Neuron (in vitro differentiated cells): Measurements from ENCODE around the gene TNFRSF8.
"Not testable (repeated sequence)": the region's sequence is repeated elsewhere in the genome, so short reads cannot be mapped to it uniquely, and the experiment has no call there.

Source experiments
- H2AFZ ChIP-seq: one replicate; pipeline ENCODE4 v1.6.1; 2013; ENCODE audit warnings: low read depth, mild to moderate bottlenecking, inconsistent platforms, low read length, moderate library complexity
- H3K27me3 ChIP-seq: one replicate; pipeline ENCODE4 v1.6.1; 2013; ENCODE audit warnings: low read length; ENCODE audit not compliant: insufficient read depth
- H3K36me3 ChIP-seq: one replicate; pipeline ENCODE4 v1.6.1; 2013; ENCODE audit warnings: low read length; ENCODE audit not compliant: insufficient read depth
- H3K4me1 ChIP-seq: one replicate; pipeline ENCODE4 v1.6.1; 2013; ENCODE audit warnings: low read length; ENCODE audit not compliant: insufficient read depth
- H3K4me3 ChIP-seq: 2 replicates; pipeline ENCODE4 v1.5.1; 2013; ENCODE audit warnings: mild to moderate bottlenecking, low read length, moderate library complexity
- H3K9me3 ChIP-seq: one replicate; pipeline ENCODE4 v1.6.1; 2013; ENCODE audit warnings: low read length

TNFRSF8 gene

DNA sequence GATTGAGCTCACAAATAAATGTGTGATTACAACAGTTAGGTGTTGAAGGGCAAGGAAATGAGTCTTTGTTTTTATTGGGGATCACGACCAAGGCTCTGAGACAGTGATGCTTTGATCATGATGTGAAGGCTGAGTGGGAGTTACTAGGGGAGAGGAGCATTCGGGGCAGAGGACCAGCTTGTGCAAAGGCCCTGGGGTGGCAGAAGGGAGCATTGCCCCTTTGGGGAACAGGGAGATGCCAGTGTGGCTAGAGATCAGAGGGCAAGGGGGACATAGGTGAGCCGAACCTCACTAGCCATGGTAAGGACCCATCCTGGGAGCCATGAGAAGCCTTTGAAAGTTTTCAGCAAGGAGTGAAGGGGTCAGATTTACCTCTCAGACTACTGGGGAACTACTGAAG is 31.1 kb downstream of the TNFRSF8 start:
- Histone ChIP-seq H2AFZ (no peak overlapping the region), H3K9me3 (peaks cover 2% of the 10 kb centered on the region), H3K4me3 (no peak overlapping the region), H3K27me3 (no peaks in the 10 kb centered on the region), H3K4me1 (no peaks in the 10 kb centered on the region), H3K36me3 (no peaks in the 10 kb centered on the region)

- Histone ChIP-seq H3K4me1 (no peaks in the 10 kb centered on the region), H3K4me3 (no peak overlapping the region), H3K36me3 (no peaks in the 10 kb centered on the region), H3K27me3 (no peaks in the 10 kb centered on the region), H2AFZ (no peak overlapping the region), H3K9me3 (peaks cover 2% of the 10 kb centered on the region)
These were observed 32.6 kb downstream of the TNFRSF8 start for GRCh38 chr1:12095452-12096263.

- Histone ChIP-seq H3K4me1 (no peaks in the 10 kb centered on the region), H3K36me3 (no peaks in the 10 kb centered on the region), H3K27me3 (no peaks in the 10 kb centered on the region), H3K4me3 (no peak overlapping the region), H2AFZ (no peak overlapping the region), H3K9me3 (peaks cover 2% of the 10 kb centered on the region)
These were observed 33.5 kb downstream of the TNFRSF8 start for GRCh38 chr1:12096615-12097014.

GRCh38 chr1:12097321-12097720 is 34.2 kb downstream of the TNFRSF8 start:
- H3K36me3 ChIP-seq: no peaks in the 10 kb centered on the region
- no peaks in the 10 kb centered on the region for H3K9me3 ChIP-seq
- H3K4me3 ChIP-seq: no peak overlapping the region
- H2AFZ ChIP-seq: no peak overlapping the region
- no peaks in the 10 kb centered on the region for H3K4me1 ChIP-seq
- H3K27me3 ChIP-seq: no peaks in the 10 kb centered on the region

GRCh38 chr1:12098786-12099185 is 35.7 kb downstream of the TNFRSF8 start:
- Histone ChIP-seq H3K4me1 (no peaks in the 10 kb centered on the region), H3K4me3 (no peak overlapping the region), H3K9me3 (no peaks in the 10 kb centered on the region), H3K27me3 (no peaks in the 10 kb centered on the region), H2AFZ (no peak overlapping the region), H3K36me3 (no peaks in the 10 kb centered on the region)

- Histone ChIP-seq H3K36me3 (no peaks in the 10 kb centered on the region), H3K27me3 (peaks cover 3% of the 10 kb centered on the region), H3K4me1 (no peaks in the 10 kb centered on the region), H3K4me3 (no peak overlapping the region), H2AFZ (no peak overlapping the region), H3K9me3 (no peaks in the 10 kb centered on the region)
These were observed 36.5 kb downstream of the TNFRSF8 start for GRCh38 chr1:12099610-12100009.

DNA sequence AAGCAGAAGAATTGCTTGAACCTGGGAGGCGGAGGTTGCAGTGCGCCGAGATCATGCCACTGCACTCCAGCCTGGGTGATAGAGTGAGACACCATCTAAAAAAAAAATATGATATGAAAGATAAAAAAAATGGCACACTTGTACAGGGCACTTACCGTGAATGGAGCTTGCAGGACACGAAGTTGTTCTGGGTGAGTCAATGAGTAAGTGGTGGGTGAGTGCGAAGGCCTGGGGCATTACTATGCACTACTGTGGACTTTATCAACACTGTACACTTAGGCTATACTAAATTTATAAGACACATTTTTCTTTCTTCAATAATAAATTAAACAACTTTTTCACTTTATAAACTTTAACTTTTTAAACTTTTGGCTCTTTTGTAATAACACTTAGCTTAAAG is 37.0 kb downstream of the TNFRSF8 start:
- Histone ChIP-seq H2AFZ (no peak overlapping the region), H3K36me3 (no peaks in the 10 kb centered on the region), H3K4me1 (no peaks in the 10 kb centered on the region), H3K9me3 (no peaks in the 10 kb centered on the region), H3K27me3 (peaks cover 7% of the 10 kb centered on the region), H3K4me3 (no peak overlapping the region)

- not testable (repeated sequence) for H3K36me3 ChIP-seq, H3K27me3 ChIP-seq, H2AFZ ChIP-seq, H3K9me3 ChIP-seq, H3K4me3 ChIP-seq, H3K4me1 ChIP-seq
These were observed 38.0 kb downstream of the TNFRSF8 start for GRCh38 chr1:12101120-12101519.

DNA sequence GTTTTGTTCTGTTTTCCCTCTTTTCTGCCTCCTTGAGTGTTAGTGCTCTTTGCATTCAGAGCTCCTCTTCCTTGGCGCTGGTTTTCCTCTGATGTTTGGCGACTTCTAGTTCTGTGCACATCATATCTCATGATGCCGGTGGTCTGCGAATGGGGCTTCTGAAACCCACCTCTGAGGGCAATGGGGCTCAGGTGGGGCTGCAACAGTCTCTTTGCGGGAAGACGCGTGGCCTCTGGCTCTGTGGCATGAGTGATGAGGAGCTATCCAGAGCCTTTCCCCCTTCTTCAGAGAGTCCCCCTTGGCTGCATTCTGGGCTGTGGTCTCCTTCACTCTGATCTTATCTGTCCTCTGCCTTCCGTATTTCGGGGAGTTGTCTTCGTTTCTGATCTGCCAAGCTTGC is 39.0 kb downstream of the TNFRSF8 start:
- Histone ChIP-seq H3K4me1 (no peaks in the 10 kb centered on the region), H3K27me3 (peaks cover 7% of the 10 kb centered on the region), H3K9me3 (no peaks in the 10 kb centered on the region), H3K36me3 (no peaks in the 10 kb centered on the region), H3K4me3 (no peak overlapping the region), H2AFZ (no peak overlapping the region)

DNA sequence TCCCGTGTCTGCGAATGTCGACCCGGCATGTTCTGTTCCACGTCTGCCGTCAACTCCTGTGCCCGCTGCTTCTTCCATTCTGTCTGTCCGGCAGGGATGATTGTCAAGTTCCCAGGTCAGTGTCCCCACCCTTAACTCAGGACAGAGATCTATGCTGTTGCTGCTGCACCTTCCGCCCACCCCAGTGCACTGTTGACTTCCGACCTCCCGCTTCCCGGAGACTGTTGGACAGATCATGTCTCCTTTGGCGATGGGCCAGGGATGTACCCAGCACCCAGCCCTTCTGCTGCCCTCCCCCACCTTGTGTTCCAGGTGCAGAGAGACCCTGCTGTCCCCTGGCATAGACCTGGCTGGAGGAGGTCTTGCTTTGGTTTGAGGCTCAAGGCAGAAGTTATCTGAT is 41.3 kb downstream of the TNFRSF8 start:
- Histone ChIP-seq H3K36me3 (no peaks in the 10 kb centered on the region), H3K4me3 (no peak overlapping the region), H2AFZ (no peak overlapping the region), H3K27me3 (peaks cover 7% of the 10 kb centered on the region), H3K4me1 (no peaks in the 10 kb centered on the region), H3K9me3 (no peaks in the 10 kb centered on the region)

GRCh38 chr1:12106153-12106552 is 43.0 kb downstream of the TNFRSF8 start:
- Histone ChIP-seq H3K4me1 (no peaks in the 10 kb centered on the region), H3K9me3 (no peaks in the 10 kb centered on the region), H3K27me3 (peaks cover 7% of the 10 kb centered on the region), H2AFZ (no peak overlapping the region), H3K36me3 (no peaks in the 10 kb centered on the region), H3K4me3 (no peak overlapping the region)

- H3K36me3 ChIP-seq, H3K27me3 ChIP-seq, H3K4me3 ChIP-seq, H2AFZ ChIP-seq, H3K4me1 ChIP-seq, H3K9me3 ChIP-seq: not testable (repeated sequence)
These were observed 43.8 kb downstream of the TNFRSF8 start for GRCh38 chr1:12106861-12107260.

- Histone ChIP-seq H2AFZ (no peak overlapping the region), H3K36me3 (no peaks in the 10 kb centered on the region), H3K9me3 (no peaks in the 10 kb centered on the region), H3K4me3 (no peak overlapping the region), H3K27me3 (peaks cover 7% of the 10 kb centered on the region), H3K4me1 (no peaks in the 10 kb centered on the region)
These were observed 44.6 kb downstream of the TNFRSF8 start for GRCh38 chr1:12107718-12108117.

- Histone ChIP-seq H3K4me1 (no peaks in the 10 kb centered on the region), H3K9me3 (no peaks in the 10 kb centered on the region), H3K36me3 (no peaks in the 10 kb centered on the region), H3K4me3 (no peak overlapping the region), H2AFZ (no peak overlapping the region), H3K27me3 (peaks cover 1% of the 10 kb centered on the region)
These were observed 46.8 kb downstream of the TNFRSF8 start for GRCh38 chr1:12109901-12110300.
